ENCODE results near the gene ANXA4.

GRCh38 chr2:69762025-69762424, 20.1 kb downstream of the ANXA4 start:
- TF ChIP-seq CTCF (conservative IDR thresholded peaks at IDR 0.05) (no peak), EZH2 (IDR thresholded peaks at IDR 0.05; ENCODE audit: low read depth) (no peak)
